HG03432 (cell line): ENCODE results near the gene ZNF674.
"Not testable (repeated sequence)": the region's sequence is repeated elsewhere in the genome, so short reads cannot be mapped to it uniquely, and the experiment has no call there.

Experiments used
- ATAC-seq: cut with Tn5 transposase; IDR thresholded peaks from one replicate; pipeline ENCODE4 v1.9.1; 2021; ENCODE audit warnings: mild to moderate bottlenecking, moderate library complexity; ENCODE audit not compliant: unreplicated experiment

Gene ZNF674

GRCh38 chrX:46478634-46479033 is 66.6 kb downstream of the ZNF674 start:
- not testable (repeated sequence) for ATAC-seq

GRCh38 chrX:46477435-46477834 is 67.8 kb downstream of the ZNF674 start:
- ATAC-seq: no peak

- no peak for ATAC-seq
Measured at GRCh38 chrX:46465203-46465602, 80.0 kb downstream of the ZNF674 start.

GRCh38 chrX:46463682-46464081 is 81.5 kb downstream of the ZNF674 start:
- no peak for ATAC-seq

GRCh38 chrX:46461660-46462191 is 83.5 kb downstream of the ZNF674 start:
- ATAC-seq: peak; percentile 98

- peak; percentile 25 for ATAC-seq
Measured at GRCh38 chrX:46460801-46461659, 84.2 kb downstream of the ZNF674 start.

GRCh38 chrX:46459603-46460002 is 85.6 kb downstream of the ZNF674 start:
- no peak for ATAC-seq

- no peak for ATAC-seq
Measured at GRCh38 chrX:46456125-46456922, 88.9 kb downstream of the ZNF674 start.
